Thyroid gland (tissue), 4 donors: ENCODE data around the gene AP4S1. TPM values are rescaled to one million over a fixed set of nuclear protein-coding genes. Genes with fewer than 3 reads are reported as not detected.

ENCODE experiments used
- DNase-seq, 2 donors: peaks; one replicate each; pipeline ENCODE4 v3.0.0-alpha.2; 2019
- H3K27ac ChIP-seq, 3 donors: fragments of 200-600 bp; sonication (generic); 1 replicate in 2 of 3; 2 replicates in 1 of 3; pipeline ENCODE4 v1.5.1; 2016 to 2019; ENCODE audit warnings: mild to moderate bottlenecking in 1 of 3, moderate library complexity in 1 of 3
- H3K27me3 ChIP-seq: fragments of 200-600 bp; sonication (generic); one replicate; pipeline ENCODE4 v1.5.1; 2019
- H3K36me3 ChIP-seq, 2 donors: fragments of 200-600 bp; sonication (generic); one replicate each; pipeline ENCODE4 v1.5.1; 2016 to 2019
- H3K4me1 ChIP-seq, 2 donors: fragments of 200-600 bp; sonication (generic); one replicate each; pipeline ENCODE4 v1.5.1; 2017 to 2019
- H3K4me3 ChIP-seq, 3 donors: fragments of 200-600 bp; sonication (generic); replicated peaks in 1 of 3; 1 replicate in 2 of 3; 2 replicates in 1 of 3; pipeline ENCODE4 v1.5.1; 2016; ENCODE audit warnings: mild to moderate bottlenecking in 1 of 3
- H3K9me3 ChIP-seq: fragments of 200-600 bp; sonication (generic); one replicate; pipeline ENCODE4 v1.5.1; 2017
- CTCF ChIP-seq, 6 experiments: fragments of 200-600 bp in 3 of 6; fragments of 450-650 bp in 3 of 6; sonication (generic) in 3 of 6; IDR thresholded peaks; one replicate each; pipeline ENCODE4 v1.5.1; 2016 to 2019; ENCODE audit warnings: antibody characterized with exemption in 6 of 6, mild to moderate bottlenecking in 2 of 6, inconsistent platforms in 1 of 6, moderate library complexity in 1 of 6
- POLR2A ChIP-seq, 2 donors: fragments of 450-650 bp; IDR thresholded peaks; one replicate each; pipeline ENCODE4 v1.6.1; 2017; ENCODE audit warnings: antibody characterized with exemption in 2 of 2, mild to moderate bottlenecking in 2 of 2, moderate library complexity in 1 of 2
- WGBS, 2 donors: methylation state at CpG; one replicate each; pipeline ENCODE4 v1.1.5; 2017; 5-methylcytosine and 5-hydroxymethylcytosine counted together
- intact Hi-C: fragments of 100-400 bp; cut with DNase I; formaldehyde crosslinking; loops from one replicate; pipeline ENCODE4 v1.15.1; 2023
- total RNA-seq, 4 donors: library from RNA; depleted of rRNA; stranded (reverse); fragments of >200 nt; gene quantifications; one replicate each; pipeline ENCODE4 v1.2.3, GENCODE V29; 2016

Gene AP4S1
- total RNA-seq, 4 donors from 2014 or later = 19.5 to 33.9 (median 24.3) TPM

DNA sequence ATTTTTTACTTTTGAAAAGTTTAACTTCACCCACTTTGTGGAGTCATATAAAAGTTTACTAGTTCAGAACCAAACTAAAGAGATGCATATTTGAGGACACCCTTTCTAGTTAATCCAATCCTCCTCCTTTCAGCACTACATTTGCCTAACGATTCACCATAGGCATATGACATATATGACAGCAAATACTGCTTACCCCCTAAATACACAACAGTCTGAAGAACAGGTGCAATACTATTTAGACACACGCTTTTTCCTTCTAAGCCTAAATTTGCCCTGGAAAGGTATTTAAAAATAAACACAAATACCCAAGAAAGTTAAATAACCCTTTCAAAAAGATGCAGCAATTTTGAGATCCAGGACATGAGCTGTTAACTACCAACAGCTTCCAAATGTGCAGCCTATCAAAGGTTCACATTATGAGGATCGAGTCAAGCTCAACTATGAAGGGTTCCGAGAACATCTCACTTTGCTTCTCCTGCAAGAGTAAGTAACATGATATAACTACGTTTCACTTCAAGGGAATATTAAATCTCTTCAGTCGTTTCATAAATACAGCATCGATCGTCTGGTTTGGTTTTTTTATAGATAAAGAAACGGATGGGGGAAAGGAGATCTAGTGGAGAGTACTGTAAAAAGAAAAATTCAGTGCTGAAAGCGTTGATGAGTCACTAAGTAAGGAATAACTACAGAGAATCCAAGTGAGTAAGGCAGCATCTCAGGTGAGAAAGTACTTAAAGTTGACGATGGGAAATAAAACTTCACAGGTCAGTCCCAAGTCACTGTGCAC, 677 bp upstream of the AP4S1 start:
- intact Hi-C loops = no loop called here

GRCh38 chr14:31026077-31026449, 614 bp downstream of the AP4S1 start, which contains the start of gene STRN3:
Gene STRN3 (minus strand): TSS chr14:31026379. CDS start chr14:31026185, 194 bp downstream.
- H3K36me3 ChIP-seq = no peaks in the 10 kb centered on the region
- intact Hi-C loops = no loop called here
- WGBS, 2 donors = no CpG with 5 or more reads among the region's 31 CpGs

More for the DNA sequence above, 677 bp upstream of the AP4S1 start:
- TF ChIP-seq POLR2A (IDR thresholded peaks at IDR 0.05) (no peak), CTCF (IDR thresholded peaks at IDR 0.05) (no peak)
- DNase-seq = no peak
- Histone ChIP-seq H3K9me3 (no peaks in the 10 kb centered on the region), H3K4me1 (peaks cover 34 to 42% of the 10 kb centered on the region in 2 donors), H3K27me3 (no peaks in the 10 kb centered on the region), H3K36me3 (no peaks in the 10 kb centered on the region), H3K4me3 (peak overlapping the region; percentile 83 to 100 (median 99)), H3K27ac (peak overlapping the region; percentile 99 to 100 (median 99))
- 6 to 8% methylated on average over 11 of the region's 11 CpGs for WGBS, 2 donors

DNA sequence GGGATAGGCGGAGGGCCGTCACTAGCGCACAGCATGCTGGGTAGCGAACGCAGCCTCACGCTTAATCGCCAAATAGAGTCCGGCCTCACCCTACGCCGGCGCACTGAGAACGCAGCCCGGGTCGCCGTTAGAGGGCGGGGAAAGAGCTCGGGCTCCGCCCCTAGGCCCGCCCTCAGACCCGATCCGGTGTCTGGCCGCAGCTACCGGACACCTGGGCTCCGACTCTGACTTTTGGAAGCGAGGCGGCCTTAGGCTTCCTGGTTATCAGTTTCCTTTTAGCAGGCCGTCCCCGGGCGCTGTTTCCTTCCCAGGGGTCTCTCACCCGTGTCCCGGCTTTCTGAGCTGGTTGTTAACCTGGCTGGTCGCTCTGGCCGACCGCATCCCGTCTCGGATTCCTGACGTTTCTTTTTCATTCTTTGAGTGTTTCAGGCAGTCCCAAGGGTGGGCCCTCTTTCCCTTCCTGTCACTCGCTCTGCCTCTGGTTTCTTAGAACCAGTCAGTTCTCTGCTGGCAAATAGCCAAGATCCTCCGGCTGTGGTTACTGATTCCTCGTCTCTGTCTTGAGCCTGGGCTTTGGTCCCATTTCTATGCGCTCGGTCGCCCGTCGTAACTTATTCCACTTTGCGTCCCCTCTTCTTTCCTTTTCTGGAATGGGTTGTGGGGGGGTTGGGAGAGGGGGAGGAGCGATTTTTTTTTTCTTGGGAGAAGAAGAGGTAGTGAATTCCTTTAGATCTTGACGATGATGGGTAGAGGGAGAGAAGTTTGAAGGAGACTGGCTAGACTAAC, 1.2 kb downstream of the AP4S1 start:
- peak overlapping the region; percentile 99 to 100 (median 99) for H3K27ac ChIP-seq
- no peaks in the 10 kb centered on the region for H3K9me3 ChIP-seq
- intact Hi-C loops = no loop called here
- DNase-seq = peak; percentile 96 to 97
- peak in 1 of 2 donors; percentile 91 for TF ChIP-seq POLR2A (IDR thresholded peaks at IDR 0.05)
- TF ChIP-seq CTCF (IDR thresholded peaks at IDR 0.05) = no peak
- WGBS, 2 donors = 0 to 1% methylated on average over 24 to 43 of the region's 48 CpGs
- peak overlapping the region; percentile 49 to 100 (median 53) for H3K4me3 ChIP-seq
- H3K4me1 ChIP-seq = peaks cover 18 to 31% of the 10 kb centered on the region in 2 donors
- H3K36me3 ChIP-seq = no peaks in the 10 kb centered on the region
- H3K27me3 ChIP-seq = no peaks in the 10 kb centered on the region

More at GRCh38 chr14:31026077-31026449, 614 bp downstream of the AP4S1 start, which contains the start of gene STRN3:
- Histone ChIP-seq H3K27me3 (no peaks in the 10 kb centered on the region), H3K4me3 (peak within 1 kb of the TSS; percentile 83 to 100 (median 99)), H3K27ac (peak within 1 kb of the TSS; percentile 99 to 100 (median 99)), H3K9me3 (no peaks in the 10 kb centered on the region), H3K4me1 (peaks cover 24 to 33% of the 10 kb centered on the region in 2 donors)
- TF ChIP-seq POLR2A (IDR thresholded peaks at IDR 0.05) = no peak
- no peak for TF ChIP-seq CTCF (IDR thresholded peaks at IDR 0.05)
- DNase-seq = no peak

DNA sequence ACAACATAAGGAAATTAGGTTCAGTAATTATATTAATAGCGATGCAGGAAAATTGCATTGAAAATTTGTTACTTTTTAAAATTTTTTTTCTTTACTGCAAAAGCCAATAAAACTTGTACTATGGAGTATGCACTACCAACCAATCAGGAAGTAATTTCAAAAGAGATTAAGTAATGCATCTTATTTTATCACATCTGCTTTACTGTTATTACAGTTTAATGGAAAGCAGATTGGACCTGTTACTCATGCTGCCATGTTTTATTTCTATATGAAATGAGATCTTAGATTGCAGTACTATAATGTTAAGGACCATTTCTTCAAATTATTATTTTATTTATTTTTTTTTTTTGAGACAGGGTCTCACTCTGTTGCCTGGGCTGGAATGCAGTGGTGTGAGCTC, 2.4 kb downstream of the AP4S1 start:
- no peaks in the 10 kb centered on the region for H3K27me3 ChIP-seq
- H3K4me3 ChIP-seq = no peak overlapping the region
- H3K9me3 ChIP-seq = no peaks in the 10 kb centered on the region
- H3K4me1 ChIP-seq = peaks cover 9 to 20% of the 10 kb centered on the region in 2 donors
- H3K27ac ChIP-seq = peak overlapping the region in 1 of 3 donors; percentile 99
- WGBS, 2 donors = 99% methylated on average over 1 of the region's 1 CpG
- intact Hi-C loops = no loop called here
- no peak for DNase-seq
- no peaks in the 10 kb centered on the region for H3K36me3 ChIP-seq
- TF ChIP-seq CTCF (IDR thresholded peaks at IDR 0.05) (no peak), POLR2A (IDR thresholded peaks at IDR 0.05) (no peak)
